NCI-H2081 (cell line): ENCODE results near the gene SLC24A2.
"Not testable (repeated sequence)": the region's sequence is repeated elsewhere in the genome, so short reads cannot be mapped to it uniquely, and the experiment has no call there.

ENCODE experiments used
- DNase-seq, 2 experiments: peaks; one replicate each; lab custom pipeline; 2025; lab: John Stamatoyannopoulos, UW

Gene SLC24A2

DNA sequence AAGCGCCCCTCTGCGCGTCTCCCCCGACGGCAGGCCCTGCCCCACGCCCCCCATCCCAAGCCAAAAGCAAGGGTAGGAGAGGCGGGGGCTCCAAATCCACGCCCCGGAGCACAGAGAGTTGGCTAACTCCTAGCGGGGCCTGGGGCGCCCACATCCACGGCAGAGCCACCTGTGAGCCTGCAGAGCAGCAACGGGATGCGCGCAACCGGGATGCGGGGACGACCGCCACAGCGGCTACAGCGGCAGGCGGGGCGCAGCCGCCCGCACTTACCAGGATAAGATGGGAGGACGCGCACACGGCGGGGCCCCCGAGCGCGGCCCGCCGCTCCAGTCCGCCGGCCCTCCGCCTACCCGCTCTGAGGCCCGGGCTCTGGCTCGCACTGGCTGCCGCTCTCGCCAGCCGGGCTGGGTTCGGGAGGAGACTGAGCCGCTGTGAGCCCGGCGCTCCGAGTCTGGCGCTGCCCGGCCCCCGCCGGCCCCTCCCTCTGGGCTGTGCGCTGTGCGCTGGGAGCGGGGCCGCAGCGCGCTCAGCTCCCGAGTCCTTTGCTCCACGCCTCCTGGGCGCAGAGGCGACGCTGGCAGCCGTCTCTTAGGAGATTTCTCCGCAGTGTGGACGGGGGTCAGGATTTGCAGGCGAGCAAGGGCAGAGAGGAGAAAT is at the start of gene SLC24A2:
Gene SLC24A2 (minus strand): TSS at position 424 of the 658 bp plus-strand sequence.
- peak; percentile 27 to 31 for DNase-seq

DNA sequence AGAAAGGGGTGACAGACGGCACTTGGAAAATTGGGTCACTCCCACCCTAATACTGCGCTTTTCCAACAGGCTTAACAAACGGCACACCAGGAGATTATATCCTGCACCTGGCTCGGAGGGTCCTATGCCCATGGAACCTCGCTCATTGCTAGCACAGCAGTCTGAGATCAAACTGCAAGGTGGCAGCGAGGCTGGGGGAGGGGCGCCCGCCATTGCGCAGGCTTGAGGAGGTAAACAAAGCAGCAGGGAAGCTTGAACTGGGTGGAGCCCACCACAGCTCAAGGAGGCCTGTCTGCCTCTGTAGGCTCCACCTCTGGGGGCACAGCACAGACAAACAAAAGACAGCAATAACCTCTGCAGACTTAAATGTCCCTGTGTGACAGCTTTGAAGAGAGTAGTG is 44.5 kb upstream of the SLC24A2 start:
- not testable (repeated sequence) for DNase-seq

DNA sequence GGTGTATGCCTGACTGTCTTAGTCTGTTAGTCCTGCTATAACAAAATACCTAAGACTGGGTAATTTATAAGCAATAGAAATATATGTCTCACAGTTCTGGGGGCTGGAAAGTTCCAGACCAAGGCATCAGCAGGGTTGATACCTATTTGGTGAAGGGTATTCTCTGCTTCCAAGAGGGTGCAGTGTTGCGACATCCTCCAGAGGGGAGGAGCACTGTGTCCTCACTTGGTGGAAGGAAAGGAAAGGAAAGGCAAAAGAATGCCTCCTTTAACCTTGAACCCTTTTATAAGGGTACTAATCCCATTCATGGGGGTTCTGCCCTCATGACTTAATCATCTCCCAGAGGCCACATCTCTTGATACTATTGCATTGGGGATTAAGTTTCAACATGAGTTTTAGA is 42.0 kb upstream of the SLC24A2 start:
- DNase-seq, result no peak

DNA sequence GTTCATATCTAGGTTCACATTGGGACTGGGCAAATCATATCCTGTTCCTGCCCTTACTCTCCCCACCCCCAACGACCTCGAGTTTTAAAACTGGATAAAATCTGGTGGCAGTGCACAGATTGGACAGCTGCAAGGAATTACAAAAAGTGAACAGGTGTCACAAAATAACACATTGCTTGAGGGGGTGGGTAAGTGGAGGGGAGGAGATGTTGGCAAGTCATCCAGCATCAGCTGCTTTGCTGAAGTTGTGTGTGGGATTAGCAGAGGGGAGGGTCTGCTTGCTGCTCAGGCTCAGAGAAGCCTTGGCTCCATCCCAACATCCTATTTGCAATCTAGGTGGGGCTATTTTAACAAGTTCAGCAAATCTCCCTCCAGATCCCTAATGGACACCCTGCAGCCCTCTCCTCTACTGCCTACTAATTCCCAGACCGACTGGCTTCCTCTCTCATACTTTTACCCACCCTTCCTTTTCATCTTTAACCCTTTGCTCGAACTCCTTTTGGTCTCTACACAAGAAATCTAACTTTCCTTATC is 39.8 kb upstream of the SLC24A2 start:
- DNase-seq, result peak; percentile 62 to 81

DNA sequence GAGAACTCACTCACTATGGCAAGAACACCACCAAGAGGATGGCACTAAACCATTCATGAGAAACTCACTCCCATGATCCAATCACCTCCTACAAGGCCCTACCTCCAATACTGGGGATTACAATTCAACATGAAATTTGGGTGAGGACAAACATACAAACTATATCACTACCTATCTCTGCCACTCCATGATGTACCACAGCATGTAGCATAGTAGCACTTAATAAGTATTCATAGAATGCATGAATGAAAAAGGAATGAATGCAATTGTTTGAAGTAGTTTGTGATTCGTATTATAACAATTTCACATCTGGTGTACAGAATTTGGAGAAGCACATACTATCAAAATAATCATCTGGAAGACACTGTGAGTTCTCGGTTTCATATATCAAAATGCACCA is 27.9 kb upstream of the SLC24A2 start:
- DNase-seq, result no peak

DNA sequence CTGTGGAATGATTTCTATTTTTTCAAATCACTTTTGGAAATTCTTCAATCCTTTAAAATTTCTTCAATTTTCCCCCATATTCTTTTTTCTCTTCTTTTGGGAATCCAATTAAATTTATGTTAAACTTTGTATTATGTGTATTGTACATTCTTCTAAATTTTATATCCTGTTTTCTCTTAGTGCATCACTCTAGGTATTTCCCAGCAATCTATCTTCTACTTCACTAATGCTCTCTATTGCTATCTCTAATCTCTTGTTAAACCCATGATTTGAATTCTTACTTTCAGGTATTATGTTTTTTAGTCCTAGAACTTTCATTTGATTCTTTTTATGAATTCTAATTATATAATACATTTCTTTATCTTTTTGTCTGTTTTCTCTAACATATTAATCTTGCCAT is 23.4 kb upstream of the SLC24A2 start:
- DNase-seq, result no peak

DNA sequence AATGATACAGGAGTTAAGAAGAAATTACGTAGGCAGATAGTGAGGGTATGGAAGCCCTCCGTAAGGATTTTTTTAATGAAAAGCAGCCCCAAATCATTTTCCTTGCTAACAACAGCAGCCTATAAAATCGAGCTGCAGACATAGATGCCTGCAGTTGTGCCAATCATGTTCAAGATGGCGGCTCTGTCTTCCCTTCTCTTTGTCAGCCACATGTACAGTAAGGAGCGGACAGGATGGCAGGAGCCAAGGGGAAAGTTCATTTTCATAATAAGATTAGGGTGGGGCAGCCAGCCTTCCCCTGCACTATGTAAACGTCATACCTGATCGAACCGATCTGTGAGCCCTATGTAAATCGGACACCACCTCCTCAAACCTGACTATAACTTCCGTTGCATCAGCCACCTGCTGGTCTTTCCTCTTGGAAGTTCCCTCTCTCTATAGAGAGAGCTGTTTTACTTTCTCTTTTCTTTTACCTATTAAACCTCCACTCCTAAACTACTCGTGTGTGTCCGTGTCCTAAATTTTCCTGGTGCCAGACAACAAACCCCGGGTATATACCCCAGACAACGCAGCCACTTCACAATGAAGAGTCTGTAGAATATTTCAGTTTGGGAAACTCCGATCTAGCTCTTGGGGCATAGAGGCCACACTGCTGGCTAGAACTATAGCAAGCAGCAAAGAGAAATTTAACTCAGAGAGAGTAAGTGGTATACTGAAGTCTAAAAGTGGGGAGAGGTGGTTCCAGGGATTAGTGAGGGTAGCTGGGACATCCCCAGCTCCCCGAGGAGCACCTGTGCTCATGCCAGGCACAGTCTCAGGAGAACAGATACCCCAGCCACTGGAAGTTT is 20.8 kb upstream of the SLC24A2 start:
- DNase-seq, result no peak

DNA sequence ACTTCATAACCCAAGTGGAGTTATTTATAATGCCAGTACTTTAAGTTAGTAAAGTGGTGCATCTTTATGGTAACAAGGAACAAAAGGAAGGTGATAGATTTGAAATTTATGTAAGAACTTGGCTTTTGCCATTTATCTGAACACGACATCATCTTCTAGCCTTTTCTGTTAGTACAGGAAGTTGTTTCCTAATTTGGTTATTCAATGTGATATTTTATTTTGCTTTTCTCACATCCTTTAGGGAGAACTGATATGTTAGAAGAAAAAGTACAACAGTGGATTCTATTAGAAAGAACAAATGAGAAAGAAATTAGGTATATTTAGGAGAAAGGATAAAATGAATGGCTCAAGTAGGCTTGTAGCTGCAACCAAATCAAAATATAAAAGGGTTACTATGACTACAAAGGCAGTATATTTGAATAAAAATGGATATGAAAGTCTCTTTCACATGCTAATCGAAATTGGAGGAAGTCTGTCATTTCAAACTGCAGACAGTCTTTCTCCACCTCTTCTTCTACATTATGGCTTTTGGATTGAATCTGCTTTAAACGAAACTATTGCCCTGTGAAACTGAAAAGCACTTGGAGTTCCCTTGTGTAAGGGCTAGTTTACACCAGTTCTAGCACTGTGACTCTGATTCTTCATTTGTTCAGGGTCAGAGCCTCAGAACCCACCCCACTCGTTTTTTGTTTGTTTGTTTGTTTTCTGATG is 18.5 kb upstream of the SLC24A2 start:
- DNase-seq, result no peak

DNA sequence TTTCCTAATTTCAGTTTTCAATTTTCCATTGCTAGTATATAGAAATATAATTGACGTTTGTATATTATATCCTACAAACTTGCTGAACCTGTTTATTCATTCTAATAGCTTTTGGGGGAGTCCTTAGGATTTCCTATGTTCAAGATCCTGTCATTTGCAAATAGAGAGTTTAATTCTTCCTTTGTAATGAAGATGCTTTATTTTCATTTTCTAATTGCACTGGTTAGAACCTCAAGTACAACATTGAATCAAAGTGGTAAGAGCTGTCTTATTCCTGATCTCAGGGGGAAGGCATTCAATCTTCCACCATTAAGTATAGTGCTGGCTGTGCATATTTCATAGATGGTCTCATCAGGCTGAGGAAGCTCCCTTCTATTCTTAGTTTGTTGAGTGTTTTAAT is 15.6 kb upstream of the SLC24A2 start:
- DNase-seq, result no peak

DNA sequence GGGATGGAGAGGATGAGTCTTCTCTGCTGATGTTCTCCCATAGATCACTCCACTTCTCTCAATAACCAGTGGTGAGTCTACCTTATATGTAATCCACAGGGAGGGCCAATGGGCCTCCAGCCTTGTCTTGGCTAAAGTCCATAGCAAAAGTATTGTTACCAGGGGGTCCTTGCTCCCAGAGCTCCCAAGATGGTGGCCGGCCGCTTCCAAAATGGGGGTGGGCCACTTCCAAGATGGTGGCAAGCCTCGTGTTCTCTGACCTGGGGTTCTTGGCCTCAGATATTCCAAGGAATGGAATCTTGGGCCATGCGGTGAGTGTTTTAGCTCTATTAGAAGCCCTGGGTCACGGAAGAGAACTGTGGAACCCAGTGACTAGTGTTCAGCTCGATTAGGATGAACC is 12.0 kb upstream of the SLC24A2 start:
- DNase-seq, result no peak

DNA sequence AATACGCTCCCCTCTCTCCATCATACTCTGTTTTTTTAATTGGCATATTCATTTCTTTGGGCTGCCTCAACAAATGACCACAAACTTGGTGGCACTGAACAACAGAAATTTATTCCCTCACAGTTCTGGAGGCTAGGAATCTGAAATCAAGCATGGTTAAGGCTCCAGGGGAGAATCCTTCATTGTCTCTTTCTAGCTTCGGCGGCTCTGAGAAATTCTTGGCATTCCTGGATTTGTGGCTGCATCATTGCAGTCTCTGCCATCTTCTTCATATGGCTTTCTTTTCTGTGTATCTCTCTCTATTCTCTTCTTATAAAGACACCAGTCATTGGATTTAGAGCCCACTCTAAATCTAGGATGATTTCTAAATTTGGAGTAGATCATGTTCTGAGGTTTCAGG is 10.9 kb upstream of the SLC24A2 start:
- no peak for DNase-seq

DNA sequence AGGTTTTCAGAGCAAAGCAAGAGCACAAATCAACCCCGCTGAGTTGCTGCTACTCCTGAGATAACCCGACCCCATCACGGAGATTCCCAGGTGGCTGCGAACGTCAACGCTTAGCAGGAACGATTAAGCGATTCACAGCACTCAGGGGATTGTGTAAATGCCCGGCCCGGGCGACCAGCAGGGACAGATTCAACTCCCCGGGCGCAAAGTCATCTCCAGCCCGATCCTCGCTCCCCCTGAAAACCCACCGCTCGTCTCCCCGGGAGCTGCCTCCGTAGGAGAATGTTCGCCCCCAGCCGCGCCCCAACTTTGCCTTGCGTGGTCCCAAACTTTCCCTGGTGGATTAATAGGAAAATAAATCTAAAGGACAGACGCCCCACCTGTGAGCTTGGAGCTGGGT is 685 bp downstream of the SLC24A2 start:
- peak; percentile 36 to 56 for DNase-seq

DNA sequence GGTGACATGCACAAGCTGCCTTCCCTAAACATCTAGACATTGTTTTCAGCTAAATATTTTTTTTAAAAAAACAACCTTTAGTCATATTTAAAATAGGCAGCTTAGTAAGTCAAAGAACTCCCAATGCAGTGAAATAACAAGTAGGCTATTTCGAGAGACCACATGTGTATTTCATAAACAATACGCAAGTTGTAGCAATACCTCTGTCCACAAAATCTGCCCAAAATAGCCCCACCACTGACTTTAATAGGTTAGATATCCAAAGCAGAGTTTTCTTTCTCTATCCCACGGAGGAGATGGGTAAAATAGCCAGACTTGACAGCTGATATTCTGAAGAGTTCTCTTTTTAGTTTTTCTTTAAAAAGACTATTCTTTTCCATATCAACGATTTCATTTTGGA is 1.2 kb downstream of the SLC24A2 start:
- DNase-seq, result no peak

DNA sequence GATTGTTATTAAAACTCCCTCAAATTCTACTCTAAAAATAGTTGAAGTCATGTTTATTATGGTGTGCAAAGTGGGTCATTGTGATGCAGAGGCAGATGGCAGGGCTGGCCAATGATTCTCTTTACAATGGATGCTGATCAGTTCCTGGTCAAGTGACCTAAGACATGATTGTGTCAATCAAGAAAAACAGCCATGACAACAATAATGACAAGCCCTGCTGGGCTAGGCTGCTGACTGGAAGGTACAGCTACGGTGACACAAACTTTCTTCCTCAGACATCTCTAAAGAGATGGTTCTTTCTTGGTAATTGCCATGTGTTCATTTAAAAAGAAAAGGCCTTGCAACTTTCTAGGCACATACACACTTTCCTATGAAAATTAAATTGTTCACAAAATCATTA is 3.6 kb downstream of the SLC24A2 start:
- DNase-seq, result no peak

DNA sequence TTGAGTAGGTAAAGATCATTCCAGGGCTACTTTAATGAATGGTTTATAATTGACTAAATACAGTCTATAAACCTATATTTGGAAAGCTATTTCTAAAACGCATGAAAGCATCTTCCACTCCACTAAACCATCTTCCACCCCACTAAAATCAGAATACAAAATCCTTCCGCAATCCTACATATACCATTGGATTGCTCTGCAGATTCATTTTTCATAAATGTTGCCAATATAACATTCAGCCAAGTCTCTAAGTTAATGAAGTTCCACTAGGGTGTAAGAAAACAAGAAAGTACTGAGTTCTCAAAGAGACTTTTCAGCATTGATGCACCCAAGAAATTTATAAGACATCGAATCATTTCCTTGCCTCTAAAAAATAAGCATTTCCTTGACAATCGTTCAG is 4.7 kb downstream of the SLC24A2 start:
- no peak for DNase-seq

DNA sequence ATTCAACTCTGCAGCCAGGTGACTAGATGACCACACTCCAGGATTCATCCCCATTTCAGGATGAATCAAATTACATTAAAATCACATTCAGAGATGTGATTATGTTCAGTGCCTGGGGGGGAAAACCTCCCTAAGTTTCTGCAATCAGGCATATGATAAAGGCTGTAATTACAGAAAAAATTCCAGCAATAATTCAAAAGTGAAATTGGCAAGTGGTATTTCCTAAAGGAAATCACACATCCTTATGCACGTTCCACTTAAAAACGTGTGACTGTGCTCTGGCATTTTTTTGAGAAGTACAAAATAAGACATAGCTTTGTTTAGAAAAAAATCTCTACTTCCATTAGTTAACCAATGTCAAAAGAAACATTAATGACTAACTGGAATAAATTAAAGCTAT is 5.3 kb downstream of the SLC24A2 start:
- DNase-seq, result no peak

DNA sequence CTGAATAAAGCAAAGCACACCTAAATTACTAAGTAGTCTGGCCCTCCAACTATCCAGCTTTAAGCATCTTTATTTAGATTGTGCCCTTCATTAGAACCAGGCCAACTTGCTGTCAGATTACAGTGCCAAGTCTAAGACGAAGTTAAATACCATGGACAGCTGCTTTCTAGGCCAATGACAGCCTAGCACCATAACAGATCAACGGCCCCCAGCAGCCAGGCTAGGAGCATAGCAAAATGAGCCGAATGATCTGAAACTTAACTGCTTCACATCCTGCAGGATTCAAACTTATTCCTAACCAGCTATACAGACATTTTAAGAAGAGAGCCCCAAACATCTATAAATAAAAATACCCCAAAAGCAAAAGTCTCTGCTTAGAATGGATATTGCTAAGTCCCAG is 6.8 kb downstream of the SLC24A2 start:
- DNase-seq, result no peak

DNA sequence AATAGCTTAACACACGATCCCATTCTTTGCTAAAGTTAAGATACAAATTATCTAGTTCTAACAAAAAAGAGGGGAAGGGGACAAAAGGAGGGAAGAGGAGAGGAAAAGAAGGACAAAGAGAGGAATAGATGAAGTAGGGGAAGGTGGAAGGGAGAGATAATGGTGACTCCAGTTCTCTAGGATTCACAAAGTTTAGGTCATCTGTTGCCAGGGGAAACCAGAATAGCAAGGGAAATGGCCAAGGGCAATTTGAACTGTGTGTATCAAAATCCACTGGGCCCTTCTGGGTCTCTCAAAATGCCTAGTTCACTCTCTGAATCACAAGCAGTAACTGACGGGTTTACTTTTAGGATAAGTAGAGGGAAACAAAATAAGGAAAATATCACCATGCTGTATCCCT is 7.6 kb downstream of the SLC24A2 start:
- DNase-seq, result peak in 1 of 2 experiments; percentile 7

DNA sequence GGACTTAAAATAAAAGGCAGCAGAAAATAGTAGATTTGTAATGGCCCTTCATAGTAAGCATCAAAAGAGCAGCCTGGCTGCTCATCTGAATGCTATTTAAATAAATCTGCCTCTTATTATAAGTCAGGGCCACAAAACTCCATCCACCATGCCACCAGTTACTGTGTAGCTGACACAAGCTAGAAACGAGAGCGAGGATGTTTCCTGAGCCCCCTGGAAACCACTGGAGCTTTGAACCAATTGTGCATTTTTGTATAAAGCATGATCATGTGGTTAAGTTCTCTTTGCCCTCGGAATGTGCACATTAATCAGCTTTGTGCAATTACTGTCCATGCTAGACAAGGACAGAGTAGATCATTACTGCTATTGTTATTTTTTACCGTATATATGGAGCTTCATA is 17.4 kb downstream of the SLC24A2 start:
- no peak for DNase-seq

DNA sequence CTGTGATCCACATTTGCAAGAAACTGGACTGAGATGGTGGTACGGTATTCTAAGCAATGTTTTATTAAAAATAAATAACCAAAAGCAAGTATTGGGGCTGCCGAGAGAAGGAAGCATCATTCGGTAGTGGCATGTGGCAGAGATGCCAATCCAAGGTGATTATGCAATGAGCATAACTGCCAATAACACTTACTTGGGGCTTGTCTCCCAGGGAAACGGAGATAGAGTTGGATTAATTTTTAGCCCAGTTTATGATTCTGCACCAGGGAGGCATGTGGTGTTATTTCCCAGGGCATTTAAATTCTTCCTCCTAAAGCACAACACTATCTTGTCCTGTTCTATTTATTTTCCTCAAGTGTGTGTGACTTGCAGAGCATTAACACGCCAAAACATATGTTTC is 17.9 kb downstream of the SLC24A2 start:
- no peak for DNase-seq

DNA sequence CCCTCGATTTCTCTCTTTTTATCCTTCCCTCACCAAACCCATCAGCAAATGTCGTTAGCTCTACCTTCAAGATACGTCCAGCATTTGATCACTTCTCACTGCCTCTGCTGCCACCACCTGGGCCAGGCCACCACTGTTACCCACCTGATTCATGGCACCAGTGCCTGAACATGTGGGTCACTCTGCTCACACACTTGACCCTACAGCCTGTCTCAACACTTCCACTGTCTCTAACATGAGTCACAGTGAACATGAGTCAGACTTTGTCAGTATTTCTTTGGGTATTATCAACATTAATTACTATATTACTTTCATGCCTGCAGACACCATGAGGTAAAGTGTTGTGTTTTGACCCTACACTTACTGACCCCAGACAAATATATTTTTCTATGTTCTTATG is 19.6 kb downstream of the SLC24A2 start:
- no peak for DNase-seq

DNA sequence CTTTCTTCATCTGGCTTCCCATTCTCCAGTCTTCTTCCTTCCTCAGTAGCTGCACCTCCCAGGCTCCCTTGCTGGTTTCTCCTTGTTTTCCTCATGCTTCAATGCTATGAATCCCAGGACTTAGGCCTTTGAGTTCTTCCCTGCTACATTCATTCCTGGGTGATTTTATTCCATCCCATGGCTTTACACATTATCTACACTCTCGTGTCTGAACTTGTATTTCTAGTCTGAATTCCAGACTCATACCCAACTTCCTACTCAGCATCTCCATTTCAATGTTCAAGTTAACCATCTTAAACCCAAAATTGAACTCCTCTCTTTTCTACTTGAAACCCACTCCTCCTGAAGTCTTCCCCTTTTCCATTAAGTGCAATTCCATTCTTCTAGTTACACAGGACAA is 20.0 kb downstream of the SLC24A2 start:
- DNase-seq, result no peak

DNA sequence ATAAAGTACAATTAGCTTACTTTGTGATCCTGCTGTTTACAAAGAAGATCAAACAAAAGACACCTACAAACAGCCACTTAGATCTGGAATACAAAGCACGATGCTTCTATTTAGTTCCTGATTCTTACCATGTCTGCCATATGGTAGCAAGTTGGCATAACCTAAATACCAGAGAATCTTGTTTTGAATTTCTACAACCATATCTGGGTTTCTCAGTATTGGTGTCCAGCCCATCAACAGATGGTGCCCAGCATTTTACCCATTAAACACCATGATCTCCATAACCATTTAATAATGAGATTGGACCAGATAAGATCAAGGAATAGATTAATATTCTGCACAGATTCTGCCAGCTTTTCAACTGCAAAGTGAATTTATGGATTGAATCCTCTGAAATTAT is 29.8 kb downstream of the SLC24A2 start:
- no peak for DNase-seq
